Activated naive CD4-positive, alpha-beta T cell (primary cell): Measurements from ENCODE around the gene SPG21.
"Not testable (repeated sequence)": the region's sequence is repeated elsewhere in the genome, so short reads cannot be mapped to it uniquely, and the experiment has no call there.

Experiments used
- DNase-seq, 4 experiments: peaks; one replicate each; lab custom pipeline; 2025; lab: John Stamatoyannopoulos, UW

SPG21 gene, protein sequence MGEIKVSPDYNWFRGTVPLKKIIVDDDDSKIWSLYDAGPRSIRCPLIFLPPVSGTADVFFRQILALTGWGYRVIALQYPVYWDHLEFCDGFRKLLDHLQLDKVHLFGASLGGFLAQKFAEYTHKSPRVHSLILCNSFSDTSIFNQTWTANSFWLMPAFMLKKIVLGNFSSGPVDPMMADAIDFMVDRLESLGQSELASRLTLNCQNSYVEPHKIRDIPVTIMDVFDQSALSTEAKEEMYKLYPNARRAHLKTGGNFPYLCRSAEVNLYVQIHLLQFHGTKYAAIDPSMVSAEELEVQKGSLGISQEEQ

DNA sequence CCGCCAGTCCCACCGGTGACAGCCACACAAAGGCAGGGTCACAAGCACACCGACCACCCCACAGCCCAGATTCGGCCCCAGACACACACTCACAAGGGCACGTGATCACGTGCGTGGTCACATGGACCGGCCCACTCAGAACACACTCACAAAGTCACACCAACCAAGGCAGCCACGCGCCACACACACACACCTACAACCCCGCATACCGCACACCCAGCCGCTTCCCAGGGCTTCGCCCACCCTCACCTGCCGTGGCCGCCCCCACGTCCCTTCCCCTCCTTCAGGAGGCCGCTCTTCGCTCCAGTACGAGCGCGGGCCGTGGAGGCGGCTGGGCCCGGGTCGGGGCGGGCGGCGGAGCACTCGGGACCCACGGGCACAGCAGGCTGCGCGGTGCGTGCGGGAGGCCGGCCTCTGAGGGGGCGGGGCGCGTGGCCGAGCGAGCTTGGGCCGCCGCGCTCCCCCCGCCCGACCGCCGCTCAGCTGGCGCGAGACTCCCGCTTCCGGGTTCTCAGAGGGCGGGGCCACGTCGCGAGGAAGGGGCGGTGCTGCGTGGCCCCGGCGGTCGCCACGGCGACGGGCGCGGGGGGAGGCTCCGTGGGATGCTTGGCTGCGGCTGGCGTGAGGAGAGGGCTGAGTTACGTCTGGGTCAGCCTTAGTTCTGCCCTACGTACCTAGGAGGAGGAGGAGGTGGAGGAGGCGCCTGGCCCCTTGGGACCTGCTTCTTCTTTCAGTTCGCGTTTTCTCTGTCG, at the start of gene SPG21:
TSS of gene SPG21 (minus strand) at position 499 of the 752 bp plus-strand sequence. CDS start 6,345 bp downstream, outside the sequence.
- DNase-seq, result peak; percentile 55 to 86 (median 74)

DNA sequence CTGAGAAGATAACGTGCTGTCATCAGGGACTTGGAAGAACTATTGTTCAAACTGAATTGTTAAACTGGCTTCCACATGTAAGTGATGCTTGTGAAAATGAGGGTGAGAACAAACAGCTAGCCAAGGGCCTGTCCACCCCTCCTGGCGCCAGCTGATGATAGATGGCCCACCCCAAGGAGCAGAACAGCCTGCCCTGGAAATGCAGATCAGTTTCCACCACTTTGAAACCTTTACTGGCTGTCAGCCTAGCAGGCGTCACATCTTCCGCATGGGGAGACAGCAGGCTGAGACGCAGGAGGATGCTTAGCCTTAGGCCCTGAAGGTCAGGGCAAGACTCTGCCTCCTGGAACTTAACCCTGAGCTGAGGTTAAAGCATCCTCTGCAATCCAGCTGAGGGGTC, 49.1 kb upstream of the SPG21 start:
- no peak for DNase-seq

DNA sequence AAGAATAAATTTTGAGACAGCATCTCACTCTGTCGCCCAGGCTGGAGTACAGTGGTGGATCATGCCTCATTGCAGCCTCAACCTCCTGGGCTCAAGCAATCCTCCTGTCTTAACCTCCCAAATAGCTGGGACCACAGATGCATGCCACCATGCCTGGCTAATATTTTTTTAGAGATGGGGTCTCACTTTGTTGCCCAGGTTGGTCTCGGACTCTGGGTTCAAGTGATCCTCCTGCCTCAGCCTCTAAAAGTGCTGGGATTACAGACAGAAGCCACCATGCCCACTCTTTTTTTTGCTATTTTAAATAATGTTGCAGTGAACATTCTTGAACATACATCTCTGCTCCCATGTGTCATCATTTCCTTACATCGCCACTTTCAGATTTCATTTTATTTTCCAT, 48.7 kb upstream of the SPG21 start:
- no peak for DNase-seq

DNA sequence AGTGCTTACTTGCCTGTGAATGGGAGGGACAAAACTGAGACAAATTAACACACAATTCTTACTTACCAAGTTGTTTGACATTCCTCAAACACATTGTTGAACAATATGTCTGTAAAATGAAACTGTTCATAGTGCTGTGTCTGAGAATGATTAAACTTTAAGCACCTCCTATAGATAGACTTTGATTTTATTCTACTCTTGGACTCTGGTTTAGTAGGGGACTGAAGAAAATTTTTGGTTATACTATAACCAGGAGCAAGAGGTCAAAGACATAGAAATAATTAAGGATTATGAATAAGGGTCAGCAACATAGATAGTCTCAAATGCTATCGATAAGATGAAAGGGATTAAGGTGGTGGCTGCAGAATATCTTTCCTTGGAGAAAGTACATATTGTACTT, 47.6 kb upstream of the SPG21 start:
- no peak for DNase-seq

DNA sequence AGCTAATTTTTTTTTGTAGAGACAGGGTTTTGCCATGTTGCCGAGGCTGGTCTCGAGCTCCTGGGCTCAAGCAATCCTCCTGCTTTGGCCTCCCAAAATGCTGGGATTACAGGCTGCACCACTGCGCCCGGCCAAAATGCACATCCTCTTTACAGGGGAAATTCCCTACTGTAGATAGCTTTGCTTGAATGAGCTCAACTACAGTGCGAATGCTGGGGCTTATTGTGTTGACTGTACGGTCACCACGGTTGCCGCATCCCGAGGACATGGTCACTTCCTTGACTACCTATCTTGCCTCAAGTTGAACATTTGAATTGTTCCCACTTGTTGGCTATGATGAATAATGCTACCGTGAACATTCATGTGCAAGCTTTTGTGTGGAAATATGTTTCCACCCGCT, 45.0 kb upstream of the SPG21 start:
- DNase-seq, result no peak

DNA sequence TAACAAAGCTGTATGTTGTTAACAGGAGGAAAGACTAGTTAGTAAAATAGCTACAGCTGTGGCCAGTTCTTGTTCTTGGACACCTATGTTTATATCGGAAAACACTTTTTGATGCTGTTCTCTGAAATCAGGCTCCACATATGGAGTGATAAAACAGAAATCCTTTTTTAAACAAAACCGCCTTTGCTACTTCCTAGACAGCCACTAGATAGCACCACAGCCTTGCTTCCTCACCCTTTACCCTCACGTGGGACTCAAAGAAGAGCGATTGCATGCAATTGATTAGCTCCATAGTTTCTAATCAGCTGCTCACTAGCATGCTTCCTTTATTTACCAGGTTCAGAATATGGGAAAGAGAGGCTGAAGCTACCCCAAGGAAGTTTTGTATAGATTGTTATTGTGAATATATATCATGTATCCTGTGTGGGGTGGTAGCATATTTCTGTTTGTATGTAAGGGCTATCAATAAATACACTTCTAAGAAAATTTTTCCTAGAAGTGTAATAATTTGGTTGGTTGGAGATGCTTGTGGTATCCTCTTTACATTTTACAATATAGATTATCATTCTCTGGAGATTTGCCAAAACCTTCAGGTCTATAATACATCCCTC, 44.0 kb upstream of the SPG21 start:
- no peak for DNase-seq

DNA sequence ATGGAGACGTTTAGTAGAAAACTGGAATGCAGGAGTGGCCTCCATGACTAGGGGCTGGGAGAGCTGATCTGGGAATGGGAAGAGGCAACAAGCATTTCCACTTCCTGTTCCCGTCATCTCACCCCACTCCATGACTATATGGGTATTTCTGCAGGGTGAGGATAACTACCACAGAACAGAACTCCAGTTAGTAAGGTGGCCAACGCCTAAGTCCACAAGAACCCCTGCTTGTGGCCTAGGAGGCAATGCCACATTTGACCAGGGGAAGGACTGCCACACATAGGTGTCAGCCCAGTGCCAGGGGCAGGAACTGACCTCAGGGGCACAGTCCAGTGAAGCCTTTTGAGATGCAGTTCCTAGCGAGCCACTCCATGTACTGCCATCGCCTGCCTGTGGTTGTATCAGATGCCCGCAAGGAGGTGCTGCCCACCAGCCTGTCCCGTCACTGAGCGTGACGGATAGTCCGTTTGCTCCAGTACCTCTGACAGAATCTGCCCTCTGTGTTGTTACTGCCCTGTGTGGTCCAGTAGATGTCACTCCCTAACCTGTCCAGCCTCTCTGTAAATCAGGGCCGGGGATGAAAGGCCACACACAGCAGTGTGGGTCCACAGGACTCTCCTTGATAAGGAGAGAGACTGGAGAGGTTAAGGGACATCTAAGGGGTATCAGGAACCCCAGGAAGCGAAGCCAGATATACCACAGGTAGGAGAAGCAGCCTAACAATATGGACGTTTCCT, 43.3 kb upstream of the SPG21 start:
- DNase-seq, result no peak

DNA sequence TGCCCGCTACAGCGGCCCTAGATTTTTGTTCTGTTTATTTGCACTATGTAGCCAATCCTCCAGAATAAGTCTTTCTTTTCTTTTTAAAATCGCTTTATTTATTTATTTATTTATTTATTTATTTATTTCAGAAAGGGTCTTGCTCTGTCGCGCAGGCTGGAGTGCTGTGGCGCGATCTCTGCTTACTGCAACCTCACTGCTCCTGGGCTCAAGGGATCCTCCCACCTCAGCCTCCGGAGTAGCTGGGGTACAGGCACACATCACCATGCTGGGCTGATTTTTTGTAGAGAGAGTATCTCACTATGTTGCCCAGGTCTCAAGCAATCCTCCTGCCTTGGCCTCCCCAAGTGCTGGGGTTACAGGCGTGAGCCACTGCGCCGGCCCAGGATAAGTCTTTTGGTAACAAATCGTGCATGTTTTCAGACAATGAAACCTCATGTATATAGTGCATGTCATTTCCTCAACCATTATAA, 40.1 kb upstream of the SPG21 start:
- no peak for DNase-seq

DNA sequence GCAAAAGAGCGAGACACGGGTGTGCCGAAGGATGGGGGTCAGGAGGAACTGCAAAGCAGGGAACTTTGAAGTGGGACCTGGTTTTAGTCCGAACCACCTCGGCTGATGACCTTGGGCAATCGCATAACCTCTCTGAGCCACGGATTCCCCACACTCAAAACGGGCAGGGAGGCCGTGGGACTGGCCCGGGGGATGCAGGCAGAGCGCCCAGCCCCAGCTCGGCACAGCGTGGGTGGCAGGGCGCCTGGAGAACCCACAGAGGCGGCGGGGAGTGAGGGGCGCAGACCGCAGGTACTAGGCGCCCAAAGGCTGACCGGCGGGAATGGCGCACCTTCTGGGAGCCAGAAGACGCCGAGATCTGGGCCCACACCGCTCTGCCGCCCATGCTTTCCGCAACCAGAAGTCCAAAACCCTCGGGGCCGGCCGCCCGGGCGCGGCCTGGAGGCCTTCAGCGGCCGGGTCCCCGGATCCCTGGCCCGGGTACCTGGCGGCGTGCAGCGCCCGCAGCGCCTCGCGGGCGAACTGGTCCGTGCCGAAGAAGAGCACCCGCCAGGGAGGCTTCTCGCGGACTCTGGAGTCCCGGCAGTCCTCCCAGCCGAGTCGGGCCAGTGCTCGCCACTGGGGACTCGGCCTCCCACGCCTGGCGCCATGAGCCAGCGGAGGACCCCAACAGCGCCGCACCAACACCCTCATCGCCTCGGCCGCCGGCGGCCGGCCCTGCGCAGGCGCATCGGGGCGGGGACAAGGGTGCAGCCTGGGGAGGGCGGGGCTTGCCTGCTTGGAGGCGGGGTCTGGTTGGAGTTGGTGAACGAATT, 39.4 kb upstream of the SPG21 start, which contains the start of gene MTFMT:
TSS of gene MTFMT (minus strand) at position 719 of the 815 bp plus-strand sequence. CDS start at position 693, 26 bp downstream.
- DNase-seq, result peak; percentile 67 to 93 (median 85)

DNA sequence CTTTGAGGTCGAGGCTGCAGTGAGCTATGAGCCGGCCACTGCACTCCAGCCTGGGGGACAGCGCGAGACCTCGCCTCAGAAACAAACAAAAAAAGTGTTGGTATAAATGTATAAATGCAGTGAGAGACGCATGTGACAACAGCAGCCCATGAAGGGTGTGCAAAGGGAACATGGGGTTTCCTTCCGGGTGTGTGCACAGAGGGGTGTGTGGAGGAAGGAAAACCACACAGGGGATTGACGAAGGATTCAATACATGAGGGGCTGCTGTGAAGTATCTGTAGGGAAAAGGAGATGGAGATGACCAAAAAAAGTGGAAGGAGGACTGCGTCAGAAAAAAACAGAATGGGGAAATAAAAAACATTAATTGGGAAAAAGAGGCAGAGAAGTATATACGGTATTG, 38.6 kb upstream of the SPG21 start:
- no peak for DNase-seq

DNA sequence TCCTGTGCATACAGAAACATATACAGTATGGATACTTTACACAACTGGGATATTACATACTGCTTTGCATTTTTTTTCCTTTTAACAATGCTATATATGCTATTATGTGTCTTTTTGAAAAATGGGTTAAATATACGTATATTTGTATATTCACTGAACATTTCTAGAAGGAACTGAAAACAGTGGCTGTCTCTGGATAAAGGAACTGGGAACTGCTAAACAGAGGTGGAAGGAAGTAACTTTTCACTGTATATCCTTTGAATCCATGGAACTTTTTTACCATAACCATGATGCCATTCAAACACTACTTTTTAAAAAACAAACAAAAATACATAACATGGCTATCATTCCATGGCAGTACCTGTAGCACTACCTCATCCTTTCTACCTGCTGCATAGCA, 37.9 kb upstream of the SPG21 start:
- no peak for DNase-seq

DNA sequence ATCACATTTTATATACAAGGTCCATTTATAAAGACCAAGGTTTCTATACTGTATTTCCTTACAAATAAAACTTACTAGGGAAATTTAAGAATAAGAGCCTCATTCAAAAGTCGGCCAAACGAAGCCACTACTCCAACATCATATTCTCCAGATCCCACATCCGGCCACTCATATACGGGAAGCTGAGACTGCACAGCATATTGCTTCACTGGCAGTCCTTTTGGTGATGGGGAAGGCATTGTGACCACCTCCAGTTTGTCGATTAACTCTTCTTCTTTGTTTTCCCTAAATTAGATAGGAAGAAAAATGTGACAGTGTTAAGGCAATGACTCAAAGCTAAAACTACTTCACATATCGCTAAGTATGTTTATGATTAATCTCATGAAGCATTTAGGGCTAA, 37.0 kb upstream of the SPG21 start:
- no peak for DNase-seq

DNA sequence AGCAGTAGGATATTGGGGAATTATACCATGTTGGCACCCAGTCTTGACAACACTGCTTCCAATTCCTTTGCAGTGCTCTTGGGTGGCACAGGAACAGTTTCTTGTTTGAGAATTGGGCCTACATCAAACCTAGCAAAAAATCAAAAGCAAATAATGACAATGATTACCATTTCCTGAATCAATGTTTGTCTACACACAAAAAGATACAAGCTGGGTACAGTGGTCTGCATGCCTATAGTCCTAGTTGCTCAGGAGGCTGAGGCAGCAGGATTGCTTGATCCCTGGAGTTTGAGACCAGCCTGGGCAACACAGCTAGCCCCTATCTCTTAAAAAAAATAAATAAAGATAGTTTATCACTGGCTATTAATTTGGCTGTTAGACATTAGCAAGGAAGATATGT, 31.8 kb upstream of the SPG21 start:
- no peak for DNase-seq

DNA sequence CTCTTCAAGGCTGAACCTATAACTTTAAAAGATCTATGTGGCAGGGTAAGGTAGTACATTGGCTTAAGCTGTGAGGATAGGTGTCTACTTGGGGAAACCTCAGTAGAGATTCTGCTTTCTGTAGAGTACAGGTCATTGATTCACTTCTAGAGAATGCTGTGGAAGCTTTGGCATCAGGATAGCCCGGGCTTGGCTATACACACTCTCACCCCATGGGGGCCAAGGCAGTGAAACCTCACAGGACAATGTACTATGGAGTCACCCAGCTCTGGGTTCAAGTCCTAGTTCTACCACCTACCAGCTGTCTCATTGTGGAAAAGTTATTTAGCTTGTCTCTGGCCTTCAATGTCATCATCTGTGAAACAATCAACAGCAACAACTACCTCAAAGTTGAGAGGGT, 30.7 kb upstream of the SPG21 start:
- DNase-seq, result no peak

DNA sequence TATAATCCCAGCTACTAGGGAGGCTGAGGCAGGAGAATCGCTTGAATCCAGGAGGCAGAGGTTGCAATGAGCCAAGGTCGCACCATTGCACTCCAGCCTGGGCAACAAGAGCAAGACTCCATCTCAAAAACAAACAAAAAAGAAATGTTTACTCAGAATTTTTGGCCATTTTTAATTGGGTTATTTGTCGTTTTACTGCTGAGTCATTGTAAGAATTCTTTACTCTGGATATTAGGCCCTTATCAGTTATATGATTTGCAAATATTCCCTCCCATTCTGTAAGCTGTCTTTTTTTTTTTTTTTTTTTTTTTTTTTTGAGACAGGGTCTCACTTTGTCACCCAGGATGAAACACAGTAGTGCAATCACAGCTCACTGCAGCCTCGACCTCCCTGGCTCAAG, 21.5 kb upstream of the SPG21 start:
- not testable (repeated sequence) for DNase-seq

DNA sequence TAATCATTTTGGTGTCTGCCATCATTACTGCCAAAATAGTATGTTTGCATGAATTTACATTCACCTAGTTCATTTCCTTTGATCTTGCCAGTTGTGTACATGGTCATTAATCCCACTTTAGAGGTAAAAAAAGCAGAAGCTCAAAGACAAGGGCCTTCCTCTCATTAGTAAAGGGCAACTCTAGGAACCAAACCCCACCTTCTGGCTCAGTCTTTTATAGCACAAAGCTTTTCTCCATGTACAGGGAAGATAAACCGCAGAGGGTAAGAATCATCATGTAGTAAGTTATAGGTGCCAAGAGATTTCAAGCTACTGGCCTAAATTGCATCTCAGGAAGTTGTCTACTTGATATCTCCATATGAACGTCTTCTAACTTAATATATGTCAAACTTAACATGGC, 19.3 kb upstream of the SPG21 start:
- no peak for DNase-seq

DNA sequence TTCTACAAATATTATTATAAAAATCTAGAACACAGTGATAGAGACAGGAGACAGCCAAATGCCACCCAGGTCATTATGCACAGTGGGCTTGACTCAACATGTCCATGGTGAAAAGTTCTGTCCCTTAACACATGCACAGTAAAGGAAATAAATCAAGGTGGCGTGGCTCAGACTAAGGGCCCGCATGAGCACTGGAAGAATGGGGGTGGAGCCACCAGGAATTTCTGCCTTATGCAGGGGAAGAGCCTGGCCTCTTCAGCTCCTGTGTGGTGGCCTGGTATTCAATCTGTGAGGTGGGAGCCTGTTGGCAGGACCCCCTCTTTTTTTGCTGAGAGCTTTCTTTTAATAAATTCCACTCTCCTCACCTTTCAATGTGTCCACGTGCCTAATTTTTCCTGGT, 17.2 kb upstream of the SPG21 start:
- DNase-seq, result no peak

DNA sequence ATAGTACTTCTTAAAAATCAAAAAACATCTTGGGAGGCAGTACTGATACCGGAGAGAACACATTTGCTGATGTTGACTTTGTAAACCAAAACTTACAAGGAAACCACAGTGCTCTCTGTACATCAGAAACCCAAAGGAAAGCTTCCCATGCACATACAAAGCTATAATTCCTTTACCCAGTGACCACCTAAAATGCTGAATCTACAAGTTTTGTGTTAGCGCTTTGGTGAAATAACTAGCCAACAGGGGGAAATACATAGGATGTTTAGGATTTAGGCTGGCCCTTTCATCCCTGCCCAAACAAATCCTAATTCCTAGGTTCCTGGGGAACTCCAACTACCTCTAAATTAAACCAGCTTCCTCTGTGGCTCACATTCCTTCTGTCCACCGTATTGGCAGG, 15.3 kb upstream of the SPG21 start:
- DNase-seq, result no peak

DNA sequence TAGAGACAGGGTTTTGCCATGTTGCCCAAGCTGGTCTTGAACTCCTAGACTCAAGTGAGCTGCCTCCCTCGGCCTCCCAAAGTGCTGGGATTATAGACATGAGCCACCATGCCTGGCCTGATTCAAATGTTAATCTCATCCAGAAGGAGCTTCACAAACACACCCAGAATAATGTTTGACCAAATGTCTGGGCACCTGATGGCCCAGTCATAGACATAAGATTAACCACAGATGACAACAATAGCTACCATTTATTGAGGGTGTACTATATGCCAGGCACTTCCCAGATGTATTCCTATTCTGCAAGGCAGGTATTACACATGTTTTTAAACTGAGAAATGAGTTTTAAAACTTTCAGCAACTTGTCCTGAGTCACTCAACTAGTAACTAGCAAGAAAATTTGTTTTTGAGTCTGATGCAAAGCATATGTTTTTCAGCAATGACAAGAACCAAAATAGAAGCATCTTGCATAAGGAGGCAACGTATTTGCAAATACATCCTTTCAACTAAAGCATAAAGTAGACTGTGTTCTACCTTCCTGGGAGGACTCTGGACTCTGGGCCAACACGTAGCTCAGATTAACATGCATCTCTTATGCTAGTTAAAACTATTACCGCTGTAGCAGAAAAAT, 8.1 kb upstream of the SPG21 start:
- no peak for DNase-seq

DNA sequence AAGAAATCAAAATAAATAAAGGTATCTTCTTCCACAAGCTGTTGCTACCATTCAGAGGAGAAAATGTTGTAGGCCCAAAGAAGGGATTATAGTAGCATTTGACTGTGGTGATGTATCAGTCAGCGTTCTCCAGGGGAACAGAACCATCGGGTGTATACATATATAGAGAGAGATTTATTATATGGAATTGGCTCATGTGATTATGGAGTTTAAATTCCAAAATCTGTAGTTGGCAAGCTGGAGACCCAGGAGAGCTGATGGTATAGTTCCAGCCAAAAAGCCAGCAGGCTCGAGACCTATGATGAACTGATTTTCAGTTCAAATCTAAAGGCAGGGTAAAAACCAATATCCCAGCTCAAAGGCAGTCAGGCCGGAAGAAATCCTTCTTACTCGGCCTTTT, 7.4 kb upstream of the SPG21 start:
- no peak for DNase-seq

DNA sequence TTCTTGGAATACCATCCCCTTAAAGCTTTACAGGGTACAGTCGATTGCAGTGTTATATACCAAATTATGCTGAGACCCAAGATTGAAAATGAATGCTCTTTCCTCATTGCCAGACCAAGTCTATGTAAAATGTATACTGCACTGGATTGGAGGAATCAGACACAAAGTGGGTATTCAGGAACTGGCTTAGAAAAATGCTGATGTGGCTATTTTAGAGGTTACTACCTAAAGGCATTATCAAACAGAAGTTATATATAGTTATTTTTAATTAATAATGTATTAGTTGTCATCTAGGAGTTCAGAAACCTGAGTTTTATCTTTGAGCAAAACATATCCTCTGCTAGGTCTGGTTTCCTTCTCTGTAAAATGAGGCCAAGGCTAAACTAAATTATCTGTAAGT, 3.6 kb upstream of the SPG21 start:
- no peak for DNase-seq
